ENCODE results near the gene SUMF1. TPM values are rescaled to one million over a fixed set of nuclear protein-coding genes. Genes with fewer than 3 reads are reported as not detected.

Gene SUMF1
- total RNA-seq, result 10 to 100 TPM; 13.1 to 15.3 TPM
- total RNA-seq, result 19.6 to 20.3 reads per million in 2 donors

GRCh38 chr3:4466741-4467521 is at the start of gene SUMF1:
SUMF1 (minus strand) TSS chr3:4467269; CDS start chr3:4467245, 24 bp downstream.
- no peaks in the 10 kb centered on the region for H3K27me3 Mint-ChIP-seq
- ATAC-seq (peak; percentile 98), DNase-seq (peak; percentile 59 to 60 (median 60))
- peaks cover 11% of the 10 kb centered on the region for H3K4me1 Mint-ChIP-seq
- no peaks in the 10 kb centered on the region for H3K36me3 Mint-ChIP-seq (ENCODE audit: low read depth)
- peak within 1 kb of the TSS; percentile 88 for H3K27ac Mint-ChIP-seq
- H3K4me3 Mint-ChIP-seq, result peak within 1 kb of the TSS; percentile 92
- H3K9me3 ChIP-seq (ENCODE audit: control insufficient read depth, low read length, poor library complexity, severe bottlenecking), result no peaks in the 10 kb centered on the region

- H3K27ac Mint-ChIP-seq, result no peak overlapping the region
- DNase-seq (no peak), ATAC-seq (no peak)
- H3K9me3 ChIP-seq (ENCODE audit: control insufficient read depth, low read length, poor library complexity, severe bottlenecking), result no peaks in the 10 kb centered on the region
- no peaks in the 10 kb centered on the region for H3K27me3 Mint-ChIP-seq
- peaks cover 40% of the 10 kb centered on the region for H3K4me1 Mint-ChIP-seq
- H3K4me3 Mint-ChIP-seq, result no peak overlapping the region
- H3K36me3 Mint-ChIP-seq (ENCODE audit: low read depth), result no peaks in the 10 kb centered on the region
These were observed 49.0 kb upstream of the SUMF1 start for GRCh38 chr3:4515916-4516579.

GRCh38 chr3:4514916-4515315 is 47.8 kb upstream of the SUMF1 start:
- Mint-ChIP-seq H3K27me3 (no peaks in the 10 kb centered on the region), H3K4me1 (peaks cover 45% of the 10 kb centered on the region), H3K27ac (peak overlapping the region; percentile 67), H3K36me3 (ENCODE audit: low read depth) (peaks cover 7% of the 10 kb centered on the region), H3K4me3 (no peak overlapping the region)
- ATAC-seq (no peak), DNase-seq (no peak)
- no peaks in the 10 kb centered on the region for H3K9me3 ChIP-seq (ENCODE audit: control insufficient read depth, low read length, poor library complexity, severe bottlenecking)

GRCh38 chr3:4514321-4514720 is 47.3 kb upstream of the SUMF1 start:
- Mint-ChIP-seq H3K27me3 (no peaks in the 10 kb centered on the region), H3K36me3 (ENCODE audit: low read depth) (peaks cover 7% of the 10 kb centered on the region), H3K4me1 (peaks cover 42% of the 10 kb centered on the region), H3K27ac (no peak overlapping the region), H3K4me3 (no peak overlapping the region)
- no peak for ATAC-seq
- no peak for DNase-seq
- no peaks in the 10 kb centered on the region for H3K9me3 ChIP-seq (ENCODE audit: control insufficient read depth, low read length, poor library complexity, severe bottlenecking)

- Mint-ChIP-seq H3K4me3 (no peak overlapping the region), H3K27me3 (no peaks in the 10 kb centered on the region), H3K27ac (peak overlapping the region; percentile 73), H3K36me3 (ENCODE audit: low read depth) (peaks cover 7% of the 10 kb centered on the region), H3K4me1 (peaks cover 31% of the 10 kb centered on the region)
- no peak for ATAC-seq
- no peak for DNase-seq
- H3K9me3 ChIP-seq (ENCODE audit: control insufficient read depth, low read length, poor library complexity, severe bottlenecking), result no peaks in the 10 kb centered on the region
These were observed 46.0 kb upstream of the SUMF1 start for GRCh38 chr3:4512895-4513616.

- H3K27me3 Mint-ChIP-seq, result no peaks in the 10 kb centered on the region
- ATAC-seq, result no peak
- no peak overlapping the region for H3K27ac Mint-ChIP-seq
- no peak overlapping the region for H3K4me3 Mint-ChIP-seq
- no peaks in the 10 kb centered on the region for H3K9me3 ChIP-seq (ENCODE audit: control insufficient read depth, low read length, poor library complexity, severe bottlenecking)
- H3K4me1 Mint-ChIP-seq, result peaks cover 28% of the 10 kb centered on the region
- peaks cover 7% of the 10 kb centered on the region for H3K36me3 Mint-ChIP-seq (ENCODE audit: low read depth)
- no peak for DNase-seq
These were observed 44.6 kb upstream of the SUMF1 start for GRCh38 chr3:4511491-4512262.

- Mint-ChIP-seq H3K4me1 (peaks cover 39% of the 10 kb centered on the region), H3K27ac (peak overlapping the region; percentile 75)
These were observed 43.1 kb upstream of the SUMF1 start for GRCh38 chr3:4509983-4510755.

GRCh38 chr3:4509043-4509442 is 42.0 kb upstream of the SUMF1 start:
- no peak for DNase-seq
- H3K27ac Mint-ChIP-seq, result no peak overlapping the region
- no peaks in the 10 kb centered on the region for H3K27me3 Mint-ChIP-seq
- peaks cover 7% of the 10 kb centered on the region for H3K36me3 Mint-ChIP-seq (ENCODE audit: low read depth)
- H3K4me1 Mint-ChIP-seq, result peaks cover 48% of the 10 kb centered on the region
- no peak overlapping the region for H3K4me3 Mint-ChIP-seq
- no peak for ATAC-seq
- no peaks in the 10 kb centered on the region for H3K9me3 ChIP-seq (ENCODE audit: control insufficient read depth, low read length, poor library complexity, severe bottlenecking)

More at GRCh38 chr3:4509983-4510755, 43.1 kb upstream of the SUMF1 start:
- Mint-ChIP-seq H3K4me3 (no peak overlapping the region), H3K36me3 (ENCODE audit: low read depth) (peaks cover 7% of the 10 kb centered on the region), H3K27me3 (no peaks in the 10 kb centered on the region)
- DNase-seq (no peak), ATAC-seq (no peak)
- no peaks in the 10 kb centered on the region for H3K9me3 ChIP-seq (ENCODE audit: control insufficient read depth, low read length, poor library complexity, severe bottlenecking)

GRCh38 chr3:4508048-4508981 is 41.2 kb upstream of the SUMF1 start:
- DNase-seq (no peak), ATAC-seq (no peak)
- Mint-ChIP-seq H3K27me3 (no peaks in the 10 kb centered on the region), H3K27ac (peak overlapping the region; percentile 57), H3K36me3 (ENCODE audit: low read depth) (peaks cover 7% of the 10 kb centered on the region), H3K4me1 (peaks cover 47% of the 10 kb centered on the region), H3K4me3 (no peak overlapping the region)
- H3K9me3 ChIP-seq (ENCODE audit: control insufficient read depth, low read length, poor library complexity, severe bottlenecking), result no peaks in the 10 kb centered on the region

GRCh38 chr3:4507024-4507596 is 40.0 kb upstream of the SUMF1 start:
- no peak for DNase-seq
- Mint-ChIP-seq H3K4me3 (no peak overlapping the region), H3K27me3 (no peaks in the 10 kb centered on the region), H3K36me3 (ENCODE audit: low read depth) (peaks cover 7% of the 10 kb centered on the region), H3K4me1 (peaks cover 47% of the 10 kb centered on the region), H3K27ac (peak overlapping the region; percentile 97)
- no peak for ATAC-seq
- H3K9me3 ChIP-seq (ENCODE audit: control insufficient read depth, low read length, poor library complexity, severe bottlenecking), result no peaks in the 10 kb centered on the region

GRCh38 chr3:4506559-4507023 is 39.5 kb upstream of the SUMF1 start:
- DNase-seq (no peak), ATAC-seq (no peak)
- no peaks in the 10 kb centered on the region for H3K27me3 Mint-ChIP-seq
- H3K4me3 Mint-ChIP-seq, result peak overlapping the region; percentile 57
- H3K9me3 ChIP-seq (ENCODE audit: control insufficient read depth, low read length, poor library complexity, severe bottlenecking), result no peaks in the 10 kb centered on the region
- peaks cover 46% of the 10 kb centered on the region for H3K4me1 Mint-ChIP-seq
- peaks cover 7% of the 10 kb centered on the region for H3K36me3 Mint-ChIP-seq (ENCODE audit: low read depth)
- H3K27ac Mint-ChIP-seq, result peak overlapping the region; percentile 97

Measured in T-helper 17 cell (primary cell).